GM18511 (cell line): ENCODE data around the gene TRPM5.
A peak's percentile ranks its signal among the peaks of the same experiment; 100 is the strongest.

ENCODE experiments used
- ATAC-seq: cut with Tn5 transposase; IDR thresholded peaks from one replicate; pipeline ENCODE4 v1.9.1; 2021; ENCODE audit warnings: mild to moderate bottlenecking, moderate library complexity; ENCODE audit not compliant: unreplicated experiment

The TRPM5 gene

GRCh38 chr11:2470495-2470894 is 26.2 kb upstream of the TRPM5 start:
- ATAC-seq = no peak

- no peak for ATAC-seq
Measured at GRCh38 chr11:2468363-2469235, 24.3 kb upstream of the TRPM5 start.

DNA sequence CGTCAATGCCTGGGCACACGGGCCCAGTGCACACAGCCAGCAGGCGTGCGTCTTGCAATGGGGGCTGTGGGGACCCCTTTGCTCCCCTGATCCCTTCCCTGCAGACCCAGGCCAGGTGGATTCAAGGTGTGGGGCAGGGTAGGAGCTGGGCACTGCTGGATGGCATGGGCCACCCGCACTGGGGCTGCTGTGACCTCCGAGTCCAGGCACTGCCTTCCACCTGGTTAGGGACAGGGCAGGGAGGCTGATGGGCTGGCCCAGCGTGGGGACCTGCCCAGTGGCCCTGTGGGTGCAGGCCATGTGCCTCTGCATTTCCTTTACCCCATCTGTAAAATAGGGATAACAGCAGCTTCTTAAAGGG is 23.4 kb upstream of the TRPM5 start:
- ATAC-seq = no peak

DNA sequence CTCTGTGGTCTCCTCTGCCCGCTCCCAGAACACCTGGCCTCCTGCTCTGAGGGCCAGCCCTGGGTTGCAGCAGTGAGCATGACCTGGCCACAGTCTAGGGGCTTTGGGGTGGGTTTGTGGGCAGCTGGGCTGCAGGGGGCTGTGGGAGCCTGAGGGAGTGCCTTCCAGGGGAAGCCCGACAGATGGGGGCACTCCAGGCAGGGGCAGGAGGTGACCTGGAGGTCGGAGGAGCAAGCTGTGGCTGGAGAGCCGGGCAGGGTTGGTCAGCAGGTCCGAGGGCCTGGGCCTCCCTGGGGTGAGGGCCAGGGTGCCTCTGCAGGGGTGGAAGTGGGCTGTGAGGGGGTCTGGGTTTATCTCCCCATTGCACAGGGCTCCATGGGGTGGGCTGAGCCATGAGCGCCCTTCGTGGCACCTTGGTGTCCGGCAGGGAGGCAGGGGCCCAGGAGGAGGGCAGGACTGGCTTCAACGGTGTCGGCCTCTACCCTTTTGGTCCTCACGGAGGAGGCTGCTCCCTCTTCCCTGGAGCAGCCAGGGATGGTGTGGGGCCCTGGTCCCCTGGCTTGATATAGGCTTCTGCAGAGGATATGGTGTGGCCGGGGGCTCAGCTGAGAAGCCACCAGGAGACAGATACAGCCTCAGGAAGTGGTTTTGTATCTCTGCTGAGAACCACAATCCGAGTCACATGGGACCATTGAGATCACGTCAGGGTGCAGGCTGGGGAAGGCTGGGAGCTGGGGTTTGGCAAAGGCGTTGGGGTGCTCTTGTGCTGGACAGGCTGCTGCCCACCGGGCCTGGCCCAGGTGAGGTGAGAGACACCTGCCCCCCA is 22.8 kb upstream of the TRPM5 start:
- peak; percentile 56 for ATAC-seq

DNA sequence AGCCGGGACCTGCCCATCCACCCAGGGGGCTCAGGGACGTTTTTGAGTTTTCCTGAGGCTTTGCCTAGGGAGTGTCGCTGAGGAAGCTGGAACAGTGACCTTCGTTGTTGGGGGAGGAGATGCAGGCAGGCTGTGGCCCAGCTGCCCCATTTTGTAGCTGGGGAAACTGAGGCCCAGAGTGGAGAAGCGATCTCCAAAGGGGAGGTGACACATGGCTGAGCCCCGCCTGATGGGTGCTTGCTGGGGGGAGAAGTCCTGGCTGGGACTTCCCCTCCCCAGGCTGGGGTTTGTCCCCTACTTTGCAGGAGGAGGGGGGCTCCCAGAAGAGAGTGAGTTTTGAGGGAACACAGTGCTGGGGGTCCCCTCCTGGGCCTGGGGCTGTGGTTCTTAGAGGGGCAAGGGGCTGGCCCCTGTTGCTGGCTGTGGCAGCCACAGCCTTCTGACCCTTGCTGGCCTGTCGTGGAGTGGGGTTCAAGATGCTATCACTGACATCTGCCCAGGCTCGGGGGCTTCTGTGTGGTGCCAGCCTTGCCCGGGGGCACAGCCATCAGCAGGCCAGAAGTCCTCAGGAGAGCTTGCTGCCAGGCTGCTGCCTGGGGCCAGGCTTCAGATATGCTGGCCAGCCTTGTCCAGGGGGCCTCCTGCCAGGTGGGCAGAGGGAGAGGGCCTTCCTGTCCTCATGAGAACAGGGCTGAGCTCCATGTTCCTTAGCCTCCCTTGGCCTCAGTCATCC is 21.9 kb upstream of the TRPM5 start:
- ATAC-seq = no peak

GRCh38 chr11:2465202-2466068 is 21.1 kb upstream of the TRPM5 start:
- ATAC-seq = no peak

GRCh38 chr11:2464451-2465165 is 20.3 kb upstream of the TRPM5 start:
- ATAC-seq = no peak

DNA sequence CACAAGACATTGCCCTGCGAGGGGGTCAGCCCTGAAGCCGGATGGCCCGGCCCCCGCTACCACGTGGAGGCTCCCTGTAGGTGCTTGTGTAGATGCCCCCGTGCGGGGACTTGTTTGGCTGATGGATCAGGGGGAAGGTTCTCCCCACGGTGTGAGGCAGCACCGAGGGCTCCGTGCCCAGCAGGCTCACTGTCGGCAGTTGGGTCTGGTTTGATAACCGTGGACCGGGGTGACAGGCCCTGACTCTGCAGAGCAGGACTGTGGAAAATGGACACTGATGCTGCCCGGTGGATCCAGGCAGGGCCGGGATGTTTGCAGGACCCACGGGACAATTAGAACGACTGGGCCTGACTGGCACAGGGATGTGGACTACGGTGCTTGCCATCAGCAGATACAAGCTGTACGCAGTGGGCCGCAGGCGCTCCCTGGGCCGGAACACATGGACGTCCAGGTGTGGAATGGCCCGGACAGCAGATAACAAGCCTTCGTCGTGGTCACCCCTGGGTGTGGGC is 19.5 kb upstream of the TRPM5 start:
- no peak for ATAC-seq

DNA sequence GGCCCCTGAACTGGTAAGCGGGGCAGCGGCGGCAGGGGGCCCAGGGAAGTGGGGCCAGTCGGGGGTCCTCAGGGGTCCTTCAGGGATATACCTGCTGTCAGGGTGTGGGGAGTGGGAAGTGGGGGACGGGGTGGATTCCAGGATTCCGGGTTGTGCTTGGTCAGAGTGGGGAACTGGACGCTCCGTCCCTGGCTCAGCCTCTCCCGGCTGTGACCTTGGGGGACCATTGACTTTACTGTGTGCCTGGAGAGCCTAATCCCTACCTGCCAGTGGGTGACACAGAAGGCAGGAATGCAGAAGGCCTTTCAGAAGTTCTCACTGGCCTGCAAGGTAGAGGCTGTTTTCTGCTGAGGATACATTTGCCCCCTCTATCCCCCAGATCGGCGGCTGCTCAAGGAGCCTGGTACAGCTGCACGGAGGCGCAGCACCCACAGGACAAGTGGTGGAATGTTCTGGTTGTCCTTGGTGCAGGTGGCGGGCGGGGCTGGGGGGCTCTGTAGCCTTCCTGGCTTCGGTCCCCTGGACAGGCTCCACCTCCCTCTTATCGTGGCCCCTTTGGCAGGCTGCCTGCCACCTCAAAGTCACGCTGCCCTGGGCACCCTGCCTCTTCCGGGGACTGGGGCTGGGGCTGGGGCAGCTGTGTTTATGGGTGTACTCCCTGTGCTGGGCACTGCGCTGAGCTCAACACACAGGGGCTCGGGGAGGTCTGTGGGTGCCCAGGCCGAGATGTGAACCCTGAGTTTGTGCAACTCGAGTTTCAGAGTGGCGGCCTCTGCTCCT is 18.9 kb upstream of the TRPM5 start:
- ATAC-seq = no peak

DNA sequence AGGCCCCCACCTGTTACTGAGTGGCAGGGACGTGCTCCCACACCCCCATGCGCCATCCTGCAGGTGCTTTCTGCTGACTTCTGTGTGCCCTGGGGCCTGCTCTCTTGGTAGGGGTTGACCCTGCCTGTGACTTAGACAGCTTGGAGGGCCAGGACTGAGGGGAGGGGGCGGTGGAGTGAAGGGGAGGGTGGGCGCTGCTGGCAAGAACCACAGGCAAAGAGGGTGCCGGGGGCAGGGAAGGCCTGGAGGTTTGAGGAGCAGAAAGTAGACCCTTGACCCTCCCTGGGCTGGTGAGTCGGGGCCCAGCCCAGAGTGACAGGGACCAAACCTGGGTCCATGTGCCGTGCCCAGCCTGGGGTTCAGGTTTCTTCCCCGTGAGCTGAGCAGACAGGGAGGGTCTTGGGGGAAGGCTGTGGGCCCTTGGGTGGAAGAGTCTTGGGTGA is 18.2 kb upstream of the TRPM5 start:
- no peak for ATAC-seq

DNA sequence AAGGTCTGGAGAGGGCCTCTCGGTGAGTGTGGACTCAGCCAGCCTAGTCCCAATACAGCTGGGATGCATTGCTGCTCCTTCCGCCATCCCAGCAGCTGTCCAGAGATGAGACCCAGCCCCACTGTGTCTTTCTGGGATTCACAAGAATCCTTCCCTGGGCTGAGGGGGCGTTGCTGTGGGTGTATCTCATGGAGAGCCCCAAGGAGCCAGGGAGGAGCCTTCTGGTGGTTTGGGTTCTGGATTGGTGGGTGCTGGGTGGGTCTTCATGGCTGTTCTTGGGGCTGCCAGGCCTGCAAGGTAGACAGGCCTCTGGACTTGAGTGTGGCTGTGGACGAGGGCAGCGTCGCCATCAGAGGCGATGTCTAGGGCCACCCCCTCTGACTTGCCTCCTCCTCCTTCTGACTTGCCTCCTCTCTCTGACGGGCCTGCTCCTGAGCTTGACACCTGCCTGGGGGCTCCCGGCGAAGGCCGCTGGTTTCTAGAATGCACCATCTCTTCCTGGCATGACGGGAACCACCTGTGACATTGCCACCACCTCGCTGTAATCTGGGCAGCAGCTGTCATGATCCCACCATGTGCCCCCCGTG is 17.7 kb upstream of the TRPM5 start:
- ATAC-seq = no peak

DNA sequence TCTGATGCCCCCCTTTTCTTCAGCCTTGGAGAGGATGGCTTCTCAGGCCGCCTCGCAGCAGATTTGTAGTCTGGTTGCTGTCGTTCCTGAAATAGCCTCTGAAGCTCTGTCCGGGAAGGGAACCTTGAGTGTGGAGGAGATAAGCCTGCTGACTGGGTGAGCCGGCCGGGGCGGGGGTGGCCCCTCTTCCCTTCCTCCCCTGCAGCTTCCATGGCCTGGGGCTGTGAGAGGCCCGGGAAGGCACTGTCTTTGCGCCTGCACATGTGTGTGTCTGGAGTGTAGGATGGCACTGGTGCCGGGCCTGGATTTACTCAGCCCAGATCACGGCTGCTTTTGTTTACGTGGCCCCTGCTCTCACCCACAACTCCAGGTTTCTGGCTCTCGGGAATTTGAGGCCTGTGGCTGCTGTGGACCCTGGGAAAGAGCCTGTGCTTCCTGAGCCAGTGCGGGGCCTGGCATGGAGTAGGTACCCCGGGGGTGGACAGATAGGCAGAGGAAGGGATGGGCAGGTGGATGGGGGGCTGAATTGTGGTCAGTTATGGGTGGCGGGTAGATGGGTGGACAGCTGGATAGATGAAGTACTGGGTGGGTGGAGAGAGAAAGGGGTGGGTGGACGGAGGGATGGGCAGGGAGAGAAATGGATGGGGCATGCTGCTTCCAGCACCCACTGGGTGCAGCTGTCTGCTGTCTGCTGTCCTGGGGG is 17.1 kb upstream of the TRPM5 start:
- no peak for ATAC-seq

DNA sequence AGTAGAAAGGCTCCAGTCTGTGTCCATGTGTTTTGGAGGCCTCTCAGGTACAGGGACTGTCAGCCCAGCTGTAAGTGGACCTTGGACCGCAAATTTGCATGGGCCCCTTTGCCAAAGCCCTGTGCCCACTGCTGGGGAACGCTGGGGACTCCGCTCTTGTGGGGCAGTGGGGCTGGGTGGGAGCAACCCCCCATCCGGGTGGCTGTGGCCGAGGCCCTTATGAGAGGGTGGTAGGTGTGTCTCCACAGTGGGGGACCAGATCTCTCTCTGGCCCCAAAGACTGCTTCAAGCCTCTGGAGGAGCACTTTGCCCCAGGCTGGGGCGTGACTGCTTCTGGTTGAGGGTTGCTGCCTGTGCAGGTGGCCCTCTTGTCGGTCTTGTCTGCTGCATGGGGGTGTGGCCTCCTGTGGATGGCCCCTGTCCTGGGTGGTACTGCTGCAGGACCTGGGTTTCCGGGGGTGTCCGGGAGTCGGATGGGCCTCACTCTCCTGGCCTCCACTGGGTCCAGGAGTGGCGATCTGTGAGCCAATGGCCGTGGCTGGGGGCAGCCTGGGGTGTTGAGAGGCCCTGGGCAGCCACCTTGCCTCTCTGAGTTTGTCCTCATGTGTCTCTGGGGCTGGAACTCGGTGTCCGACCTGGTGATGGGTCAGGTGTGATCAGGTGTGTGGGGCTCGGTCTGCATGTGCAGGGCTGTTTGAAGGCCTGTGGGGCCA is 16.4 kb upstream of the TRPM5 start:
- ATAC-seq = no peak

DNA sequence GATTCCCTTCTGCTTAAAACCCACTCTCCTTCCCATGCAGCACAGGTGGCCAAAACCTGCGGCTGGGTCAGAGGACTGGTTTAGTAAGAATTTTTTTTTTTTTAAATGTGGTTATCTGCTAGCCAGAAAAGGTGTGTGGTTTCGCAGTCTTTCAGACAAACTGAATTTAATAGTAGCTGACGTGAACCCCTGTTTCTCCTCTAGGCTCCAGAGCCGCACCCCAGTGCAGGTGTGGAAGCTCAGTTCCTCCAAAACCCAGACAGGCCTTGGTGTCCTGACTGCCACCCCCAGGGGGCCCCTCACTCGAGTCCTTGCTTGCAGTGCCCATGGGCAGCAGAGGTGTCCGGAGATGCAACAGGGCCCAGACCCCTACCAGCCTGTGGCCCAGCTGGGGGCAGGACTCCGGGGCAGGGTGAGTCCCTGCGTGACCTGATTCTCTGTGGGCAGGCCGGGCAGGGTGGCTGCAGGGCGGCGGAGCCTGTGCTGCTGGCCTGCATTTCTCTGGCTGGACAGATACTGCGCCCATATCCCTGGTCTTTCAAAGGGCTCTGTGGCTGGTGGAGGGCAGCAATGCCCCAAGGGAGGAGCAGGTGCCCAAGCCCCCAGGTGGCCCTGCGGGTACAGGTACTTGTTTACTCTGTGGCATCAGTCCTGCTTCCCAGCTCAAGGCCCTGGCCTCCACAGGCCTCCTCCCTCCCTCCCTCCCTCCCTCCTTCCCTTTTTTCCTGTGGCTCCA is 15.7 kb upstream of the TRPM5 start:
- ATAC-seq = no peak

GRCh38 chr11:2459016-2459725 is 14.9 kb upstream of the TRPM5 start:
- no peak for ATAC-seq

GRCh38 chr11:2458321-2458720 is 14.0 kb upstream of the TRPM5 start:
- ATAC-seq = no peak
